Sigmoid colon (tissue), 3 donors: ENCODE measurements around the gene MFSD2B.

Source experiments
- CTCF ChIP-seq, 4 experiments: fragments of 450-650 bp in 3 of 4; fragments of 200-600 bp in 1 of 4; IDR thresholded peaks; one replicate each; pipeline ENCODE4 v1.5.1; 2016 to 2019; ENCODE audit warnings: antibody characterized with exemption in 4 of 4, mild to moderate bottlenecking in 3 of 4, moderate library complexity in 2 of 4
- POLR2A ChIP-seq, 2 donors: fragments of 450-650 bp; IDR thresholded peaks; one replicate each; pipeline ENCODE4 v1.6.1; 2016; ENCODE audit warnings: antibody characterized with exemption in 2 of 2, mild to moderate bottlenecking in 2 of 2, moderate library complexity in 2 of 2

- TF ChIP-seq CTCF (IDR thresholded peaks at IDR 0.05): no peak
- TF ChIP-seq POLR2A (IDR thresholded peaks at IDR 0.05): no peak
These were observed 12.6 kb downstream of the MFSD2B start for GRCh38 chr2:24022324-24022974.
